ENCODE data around the gene KLF3. TPM values are rescaled to one million over a fixed set of nuclear protein-coding genes. Genes with fewer than 3 reads are reported as not detected.

Gene KLF3
- total RNA-seq, 2 donors from 2014 or later: 146 to 153 TPM

Other genes with a start within 250 kb of the KLF3 start
- under 1 TPM; 0.21 to 0.70 TPM for gene TLR10, start 118.8 kb downstream of the KLF3 start, total RNA-seq
- 1 to 10 TPM; 2.3 to 6.7 TPM for gene TLR1, start 140.6 kb downstream of the KLF3 start, total RNA-seq
- 1 to 10 TPM; 1.4 to 2.7 TPM for gene TLR6, start 192.6 kb downstream of the KLF3 start, total RNA-seq
- gene FAM114A1, start 203.6 kb downstream of the KLF3 start, total RNA-seq: 10 to 100 TPM; 73.3 to 77.2 TPM